ENCODE measurements around the gene PAFAH2.

PAFAH2 gene

GRCh38 chr1:26020330-26020768 lies 22.5 kb upstream of the PAFAH2 start:
- TF ChIP-seq RARB (CRISPR knock-in tag; IDR thresholded peaks at IDR 0.05), result no peak
- TF ChIP-seq ZNF8 (CRISPR knock-in tag; IDR thresholded peaks at IDR 0.05), result no peak
- TF ChIP-seq PPARA (CRISPR knock-in tag; IDR thresholded peaks at IDR 0.05; ENCODE audit: borderline replicate concordance), result no peak
- TF ChIP-seq, protein P1, sequence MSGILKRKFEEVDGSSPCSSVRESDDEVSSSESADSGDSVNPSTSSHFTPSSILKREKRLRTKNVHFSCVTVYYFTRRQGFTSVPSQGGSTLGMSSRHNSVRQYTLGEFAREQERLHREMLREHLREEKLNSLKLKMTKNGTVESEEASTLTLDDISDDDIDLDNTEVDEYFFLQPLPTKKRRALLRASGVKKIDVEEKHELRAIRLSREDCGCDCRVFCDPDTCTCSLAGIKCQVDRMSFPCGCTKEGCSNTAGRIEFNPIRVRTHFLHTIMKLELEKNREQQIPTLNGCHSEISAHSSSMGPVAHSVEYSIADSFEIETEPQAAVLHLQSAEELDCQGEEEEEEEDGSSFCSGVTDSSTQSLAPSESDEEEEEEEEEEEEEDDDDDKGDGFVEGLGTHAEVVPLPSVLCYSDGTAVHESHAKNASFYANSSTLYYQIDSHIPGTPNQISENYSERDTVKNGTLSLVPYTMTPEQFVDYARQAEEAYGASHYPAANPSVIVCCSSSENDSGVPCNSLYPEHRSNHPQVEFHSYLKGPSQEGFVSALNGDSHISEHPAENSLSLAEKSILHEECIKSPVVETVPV (CRISPR knock-in tag; IDR thresholded peaks at IDR 0.05), result no peak
- no peak for TF ChIP-seq ZFP30 (CRISPR knock-in tag; IDR thresholded peaks at IDR 0.05)
- no peak for TF ChIP-seq TSHZ2 (CRISPR knock-in tag; IDR thresholded peaks at IDR 0.05)
- no peak for TF ChIP-seq GLIS3 (CRISPR knock-in tag; IDR thresholded peaks at IDR 0.05)
- no peak for TF ChIP-seq ISL1 (CRISPR knock-in tag; IDR thresholded peaks at IDR 0.05)
- no peak for TF ChIP-seq ESRRG (CRISPR knock-in tag; IDR thresholded peaks at IDR 0.05)
- TF ChIP-seq TCF4 (CRISPR knock-in tag; IDR thresholded peaks at IDR 0.05; ENCODE audit: borderline replicate concordance), result no peak
- no peak for TF ChIP-seq ZNF70 (CRISPR knock-in tag; IDR thresholded peaks at IDR 0.05)
- TF ChIP-seq ZNF565 (CRISPR knock-in tag; conservative IDR thresholded peaks at IDR 0.05; ENCODE audit: low read depth), result no peak
- TF ChIP-seq TOX (CRISPR knock-in tag; IDR thresholded peaks at IDR 0.05; ENCODE audit: borderline replicate concordance), result no peak
- no peak for TF ChIP-seq BACH2 (CRISPR knock-in tag; IDR thresholded peaks at IDR 0.05; ENCODE audit: borderline replicate concordance)
- TF ChIP-seq ARNTL (CRISPR knock-in tag; IDR thresholded peaks at IDR 0.05; ENCODE audit: borderline replicate concordance, low read depth), result no peak
- TF ChIP-seq SNAI2 (CRISPR knock-in tag; IDR thresholded peaks at IDR 0.05), result no peak
- no peak for TF ChIP-seq OSR1 (CRISPR knock-in tag; IDR thresholded peaks at IDR 0.05)
- TF ChIP-seq ZFP3 (CRISPR knock-in tag; IDR thresholded peaks at IDR 0.05), result no peak
- no peak for ATAC-seq

DNA sequence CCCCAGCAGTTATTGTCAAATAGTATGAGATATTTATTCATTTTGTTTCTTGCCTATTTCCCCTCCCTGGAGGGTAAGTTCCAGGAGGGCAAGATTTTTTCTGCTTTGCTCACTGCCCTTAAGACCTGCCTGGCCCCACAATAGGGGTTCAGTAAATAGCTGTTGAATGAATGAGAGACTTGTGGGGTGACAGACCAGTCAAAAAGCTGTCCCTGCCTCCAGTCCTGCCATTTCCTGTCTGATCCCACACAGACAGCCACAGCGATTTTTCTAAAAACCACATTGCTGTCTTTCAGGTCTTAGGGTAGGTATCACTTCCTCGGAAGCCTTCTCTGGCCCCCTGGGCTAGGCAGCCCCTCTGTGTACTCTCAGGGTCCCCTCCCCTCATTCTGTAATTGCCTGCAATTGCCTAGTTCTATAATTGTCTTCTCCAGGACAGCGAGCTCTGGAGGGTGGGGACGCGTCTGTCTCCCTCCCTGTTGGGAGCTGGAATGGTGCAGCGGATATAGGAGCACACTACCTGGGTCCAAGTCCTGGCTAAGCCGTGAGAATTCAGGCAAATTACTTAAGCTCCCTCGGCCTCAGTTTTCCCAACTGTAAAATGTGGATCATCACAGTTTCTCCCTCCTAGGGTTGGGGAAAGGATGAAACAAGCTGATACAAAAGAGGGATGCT lies 21.9 kb upstream of the PAFAH2 start:
- TF ChIP-seq, protein P1 (CRISPR knock-in tag; IDR thresholded peaks at IDR 0.05), result no peak
- TF ChIP-seq ZNF565 (CRISPR knock-in tag; conservative IDR thresholded peaks at IDR 0.05; ENCODE audit: low read depth) (no peak), PPARA (CRISPR knock-in tag; IDR thresholded peaks at IDR 0.05; ENCODE audit: borderline replicate concordance) (no peak), TSHZ2 (CRISPR knock-in tag; IDR thresholded peaks at IDR 0.05) (no peak), ZNF8 (CRISPR knock-in tag; IDR thresholded peaks at IDR 0.05) (no peak), TOX (CRISPR knock-in tag; IDR thresholded peaks at IDR 0.05; ENCODE audit: borderline replicate concordance) (no peak), POU6F1 (CRISPR knock-in tag; IDR thresholded peaks at IDR 0.05; ENCODE audit: borderline replicate concordance, low read depth) (no peak), CSDC2 (CRISPR knock-in tag; IDR thresholded peaks at IDR 0.05) (no peak), RARB (CRISPR knock-in tag; IDR thresholded peaks at IDR 0.05) (no peak), ARNTL (CRISPR knock-in tag; IDR thresholded peaks at IDR 0.05; ENCODE audit: borderline replicate concordance, low read depth) (no peak), CREB5 (CRISPR knock-in tag; IDR thresholded peaks at IDR 0.05; ENCODE audit: low read depth) (no peak), GLIS3 (CRISPR knock-in tag; IDR thresholded peaks at IDR 0.05) (no peak), SNAI2 (CRISPR knock-in tag; IDR thresholded peaks at IDR 0.05) (no peak), PATZ1 (CRISPR knock-in tag; IDR thresholded peaks at IDR 0.05; ENCODE audit: borderline replicate concordance) (no peak), TCF4 (CRISPR knock-in tag; IDR thresholded peaks at IDR 0.05; ENCODE audit: borderline replicate concordance) (no peak), ZFP30 (CRISPR knock-in tag; IDR thresholded peaks at IDR 0.05) (no peak), ZC3H10 (CRISPR knock-in tag; IDR thresholded peaks at IDR 0.05) (no peak)
- ATAC-seq, result no peak
